ENCODE data around the gene BOD1L1. TPM values are rescaled to one million over a fixed set of nuclear protein-coding genes. Genes with fewer than 3 reads are reported as not detected.
"Not testable (repeated sequence)": the region's sequence is repeated elsewhere in the genome, so short reads cannot be mapped to it uniquely, and the experiment has no call there.

Gene BOD1L1
- total RNA-seq, 1 donor from 2014 or later = 43.0 TPM

GRCh38 chr4:13560111-13560510 lies 67.4 kb downstream of the BOD1L1 start:
- intact Hi-C loops (cut with micrococcal nuclease) = not testable (repeated sequence)

- intact Hi-C loops (cut with micrococcal nuclease) = no loop called here
Measured at GRCh38 chr4:13559413-13559812, 68.1 kb downstream of the BOD1L1 start.

GRCh38 chr4:13558881-13559280 lies 68.6 kb downstream of the BOD1L1 start:
- intact Hi-C loops (cut with micrococcal nuclease) = no loop called here

DNA sequence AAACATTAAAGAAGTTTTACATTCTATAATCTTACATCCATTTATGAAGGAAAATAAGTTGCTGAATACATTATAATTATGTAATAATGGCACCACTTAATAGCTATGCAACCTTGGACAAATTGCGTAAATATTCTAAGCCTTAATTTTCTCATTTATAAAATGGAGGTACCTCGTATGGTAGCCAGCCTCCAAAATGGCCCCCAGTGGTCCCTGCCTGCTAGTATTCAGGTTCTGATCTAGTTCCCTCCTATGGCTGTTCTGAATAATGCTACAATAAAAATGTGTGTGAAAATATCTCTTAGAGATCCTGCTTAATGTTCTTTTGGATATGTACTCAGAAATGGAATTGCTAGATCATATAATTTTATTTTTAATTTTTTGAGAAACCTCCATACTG lies 72.2 kb downstream of the BOD1L1 start:
- intact Hi-C loops (cut with micrococcal nuclease) = no loop called here

GRCh38 chr4:13553081-13553480 lies 74.4 kb downstream of the BOD1L1 start:
- intact Hi-C loops (cut with micrococcal nuclease) = no loop called here

- intact Hi-C loops (cut with micrococcal nuclease) = loop anchor here (1.0 to 10.0 kb wide), 5 partner anchors 65 to 884 kb away; partner anchors contain the start of gene RAB28
Measured at GRCh38 chr4:13548984-13549546, 78.5 kb downstream of the BOD1L1 start.

GRCh38 chr4:13548059-13548983 lies 79.2 kb downstream of the BOD1L1 start:
- intact Hi-C loops (cut with micrococcal nuclease) = loop anchor here (10.0 kb wide), 1 partner anchor 884 kb away; no protein-coding TSS in a partner anchor

DNA sequence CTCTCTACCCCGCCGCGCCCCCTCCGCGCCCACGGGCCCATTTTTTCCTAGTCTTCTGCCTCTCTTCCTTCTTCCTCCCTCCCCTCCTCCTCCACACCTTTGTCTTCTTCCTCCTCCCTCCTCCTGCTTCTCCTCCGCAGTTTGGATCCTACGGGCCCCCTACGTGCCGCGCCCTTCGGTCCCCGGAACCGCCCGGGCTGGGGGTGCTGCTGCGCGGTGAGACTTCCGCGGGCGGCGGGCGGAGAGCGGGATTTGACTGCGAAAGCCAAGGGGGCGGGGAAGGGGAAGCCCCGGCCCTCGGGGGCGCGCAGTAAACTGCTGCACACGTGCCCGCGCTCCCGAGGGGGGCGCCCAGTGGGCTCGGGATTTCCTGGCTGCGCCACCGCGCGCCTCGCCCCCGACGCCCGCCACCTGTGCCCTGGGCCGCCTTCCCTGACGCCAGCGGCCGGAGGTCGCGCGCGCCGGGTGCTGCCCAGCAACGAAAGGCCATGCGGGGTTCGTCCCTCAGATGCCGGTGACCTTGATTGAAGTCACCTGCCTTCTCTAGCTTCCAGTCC lies 80.0 kb downstream of the BOD1L1 start:
- intact Hi-C loops (cut with micrococcal nuclease) = loop anchor here (2.0 to 10.0 kb wide), 2 partner anchors 19 to 883 kb away; no protein-coding TSS in a partner anchor

- intact Hi-C loops (cut with micrococcal nuclease) = loop anchor here (2.0 to 10.0 kb wide), 2 partner anchors 18 to 882 kb away; no protein-coding TSS in a partner anchor
Measured at GRCh38 chr4:13546941-13547484, 80.5 kb downstream of the BOD1L1 start.

- intact Hi-C loops (cut with micrococcal nuclease) = loop anchor here (2.0 to 10.0 kb wide), 2 partner anchors 18 to 882 kb away; no protein-coding TSS in a partner anchor
Measured at GRCh38 chr4:13546142-13546940, 81.2 kb downstream of the BOD1L1 start.

- intact Hi-C loops (cut with micrococcal nuclease) = loop anchor here (10.0 kb wide), 1 partner anchor 881 kb away; no protein-coding TSS in a partner anchor
Measured at GRCh38 chr4:13545394-13545808, 82.1 kb downstream of the BOD1L1 start.

- intact Hi-C loops (cut with micrococcal nuclease) = loop anchor here (10.0 kb wide), 1 partner anchor 880 kb away; no protein-coding TSS in a partner anchor
Measured at GRCh38 chr4:13544606-13545393, 82.7 kb downstream of the BOD1L1 start.

- intact Hi-C loops (cut with micrococcal nuclease) = loop anchor here (10.0 kb wide), 1 partner anchor 879 kb away; no protein-coding TSS in a partner anchor
Measured at GRCh38 chr4:13543839-13544605, 83.5 kb downstream of the BOD1L1 start, which contains the start of gene NKX3-2. TSS of gene NKX3-2 (minus strand) at chr4:13544508. CDS start at chr4:13544414, 94 bp downstream.

DNA sequence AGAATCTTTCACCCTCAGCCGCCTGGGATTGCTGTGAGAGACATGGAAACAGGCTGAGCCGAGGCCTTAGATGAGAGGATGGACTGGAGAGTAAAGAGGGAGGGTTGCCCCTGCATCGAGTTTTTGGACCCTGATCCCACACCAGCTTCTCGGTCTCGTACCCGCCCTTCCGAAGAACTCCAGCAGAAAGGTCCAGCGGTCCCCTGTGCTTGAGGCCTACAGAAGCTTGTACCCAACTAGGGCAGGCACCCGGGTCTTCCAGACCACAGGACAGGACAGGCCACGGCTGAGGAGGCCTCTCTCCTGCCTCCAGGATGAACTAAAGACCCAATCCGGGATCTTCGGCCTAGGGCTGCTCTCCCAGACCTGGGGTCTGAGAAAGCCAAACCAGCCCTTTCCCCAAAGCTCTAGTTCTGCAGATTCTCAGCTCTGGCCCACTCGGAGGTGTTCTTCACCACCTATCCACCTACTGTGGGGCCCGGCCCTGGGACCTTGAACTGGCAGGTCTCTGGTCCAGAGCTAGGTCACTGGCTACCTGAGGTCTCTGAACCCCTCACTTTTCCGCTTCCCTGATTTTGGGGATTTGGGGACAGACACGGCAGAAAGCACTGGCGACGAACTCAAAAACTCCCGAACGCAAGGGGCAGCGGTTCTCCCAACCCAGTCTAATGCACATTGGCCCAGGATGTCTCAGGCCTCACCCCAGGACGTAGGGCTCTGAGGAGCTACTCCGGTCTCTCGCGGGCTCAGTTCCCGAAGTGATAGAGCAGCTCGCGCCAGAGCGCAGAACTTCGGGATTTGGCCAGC lies 84.3 kb downstream of the BOD1L1 start:
- intact Hi-C loops (cut with micrococcal nuclease) = loop anchor here (10.0 kb wide), 1 partner anchor 878 kb away; no protein-coding TSS in a partner anchor

DNA sequence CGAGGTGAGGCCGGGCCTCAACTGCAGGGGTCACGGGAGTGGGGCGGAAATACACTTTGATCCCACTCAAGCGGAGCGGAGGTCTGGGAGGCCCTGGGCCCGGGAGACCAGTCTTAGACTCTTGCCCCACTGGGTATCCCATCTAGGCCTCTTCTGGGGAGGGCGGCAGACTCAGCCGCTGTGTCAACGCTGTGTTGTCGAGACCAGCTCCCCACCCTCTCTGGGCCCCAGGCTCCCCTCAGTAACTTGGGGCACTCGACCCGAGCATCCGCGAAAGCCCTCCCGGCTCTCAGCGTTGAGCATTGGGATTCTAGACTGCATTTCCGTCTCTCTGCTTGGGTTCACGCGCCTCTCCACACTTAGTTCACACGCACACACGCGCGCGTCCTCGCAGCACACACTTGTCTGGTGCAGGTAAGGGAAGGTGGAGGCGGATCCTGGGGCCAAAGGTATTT lies 84.9 kb downstream of the BOD1L1 start:
- intact Hi-C loops (cut with micrococcal nuclease) = loop anchor here (10.0 kb wide), 1 partner anchor 878 kb away; no protein-coding TSS in a partner anchor

DNA sequence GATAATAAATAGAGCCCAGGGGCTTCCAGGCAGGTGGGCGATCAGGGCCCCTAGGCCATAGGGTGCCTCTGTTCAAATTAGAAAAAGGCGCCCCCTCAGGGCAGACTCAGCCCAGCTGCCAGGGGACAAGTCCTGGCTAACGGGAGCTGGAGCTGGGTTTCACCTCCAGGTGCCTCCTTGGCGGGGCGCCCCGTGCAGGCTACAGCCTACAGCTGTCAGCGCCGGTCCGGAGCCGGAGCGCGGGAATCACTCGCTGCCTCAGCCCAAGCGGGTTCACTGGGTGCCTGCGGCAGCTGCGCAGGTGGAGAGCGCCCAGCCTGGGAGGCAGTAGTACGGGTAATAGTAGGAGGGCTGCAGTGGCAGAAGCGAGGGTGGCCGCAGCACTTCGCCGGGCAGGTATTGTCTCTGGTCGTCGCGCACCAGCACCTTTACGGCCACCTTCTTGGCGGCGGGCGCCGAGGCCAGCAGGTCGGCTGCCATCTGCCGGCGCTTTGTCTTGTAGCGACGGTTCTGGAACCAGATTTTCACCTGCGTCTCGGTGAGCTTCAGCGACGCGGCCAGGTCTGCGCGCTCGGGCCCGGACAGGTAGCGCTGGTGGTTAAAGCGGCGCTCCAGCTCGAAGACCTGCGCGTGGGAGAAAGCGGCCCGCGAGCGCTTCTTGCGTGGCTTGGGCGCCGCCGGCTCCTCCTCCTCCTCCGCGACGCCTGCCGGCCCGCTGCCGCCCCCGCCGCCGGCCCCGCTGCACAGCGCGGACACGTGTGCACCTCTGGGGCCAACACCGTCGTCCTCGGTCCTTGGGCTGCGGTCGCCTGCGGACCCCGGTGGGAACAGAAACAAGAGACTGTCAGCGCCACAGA lies 85.6 kb downstream of the BOD1L1 start:
- intact Hi-C loops (cut with micrococcal nuclease) = loop anchor here (10.0 kb wide), 1 partner anchor 877 kb away; no protein-coding TSS in a partner anchor

DNA sequence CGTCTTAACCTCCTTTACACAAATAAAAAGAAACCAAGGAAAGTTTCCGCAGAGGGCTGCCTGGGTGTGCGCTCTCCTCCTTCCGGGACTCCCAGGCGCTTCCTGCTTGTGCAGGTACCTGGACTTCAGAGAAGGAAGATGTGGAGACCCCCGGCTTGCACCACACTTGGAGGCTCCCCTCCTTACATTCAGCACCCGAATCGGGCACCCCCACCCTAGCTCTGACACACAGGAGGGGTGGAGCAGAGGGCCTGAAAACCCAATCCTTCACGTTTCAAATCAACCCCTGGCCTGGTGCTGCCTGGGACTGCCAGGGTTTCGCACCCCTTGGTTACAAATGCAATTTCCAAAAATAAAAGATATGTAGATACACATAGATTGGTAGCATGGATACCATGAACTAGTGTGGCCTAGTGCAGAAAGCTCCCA lies 86.3 kb downstream of the BOD1L1 start:
- intact Hi-C loops (cut with micrococcal nuclease) = loop anchor here (10.0 kb wide), 1 partner anchor 876 kb away; no protein-coding TSS in a partner anchor

All from T-helper 1 cell treated with Interleukin-12 subunit alpha and Interleukin-12 subunit beta and Interleukin-4 antibody, amounts not matched to agents 30 ng/mL and 1 ng/mL, for 36 hours (primary cell).